Ecto neural progenitor cell (in vitro differentiated cells): ENCODE results near the gene GRIK4.
A peak's percentile ranks its signal among the peaks of the same experiment; 100 is the strongest.

Experiments used
- DNase-seq: peaks from one replicate; pipeline ENCODE4 v3.0.0-alpha.2; 2018; ENCODE audit warnings: low spot score

Gene GRIK4

DNA sequence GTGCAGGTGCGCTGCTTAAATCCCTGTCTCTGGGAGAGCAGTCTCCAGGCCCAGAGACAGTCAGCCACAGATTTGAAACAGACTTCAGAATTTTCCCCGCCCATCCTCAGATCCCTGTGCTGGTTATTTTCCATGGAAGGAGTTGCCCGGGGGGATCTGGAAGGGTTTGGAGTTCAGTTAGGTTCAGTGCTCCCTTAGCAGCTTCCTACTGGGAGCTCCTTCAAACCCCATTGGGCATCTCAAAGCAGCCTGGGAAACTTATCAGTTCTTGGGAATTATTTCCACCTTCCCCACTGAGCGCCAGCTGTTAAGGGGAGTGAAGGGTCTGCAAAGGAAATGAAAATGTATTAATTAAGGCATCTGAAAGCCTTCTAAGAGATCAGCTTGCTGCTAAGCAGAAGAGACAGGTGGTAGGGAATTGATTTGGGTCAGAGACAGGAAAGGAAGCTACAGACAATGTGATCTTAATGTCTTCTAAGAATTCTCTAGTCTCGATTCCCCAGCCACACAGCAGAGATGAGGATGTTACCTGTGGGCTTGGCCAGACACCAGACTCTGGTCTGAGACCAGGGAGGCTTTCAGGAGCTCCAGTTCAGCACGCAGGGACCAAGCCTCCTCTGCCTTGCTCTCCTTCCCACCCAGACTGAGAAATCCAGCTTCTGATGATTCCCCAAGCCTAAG is 406.2 kb downstream of the GRIK4 start:
- peak; percentile 53 for DNase-seq

DNA sequence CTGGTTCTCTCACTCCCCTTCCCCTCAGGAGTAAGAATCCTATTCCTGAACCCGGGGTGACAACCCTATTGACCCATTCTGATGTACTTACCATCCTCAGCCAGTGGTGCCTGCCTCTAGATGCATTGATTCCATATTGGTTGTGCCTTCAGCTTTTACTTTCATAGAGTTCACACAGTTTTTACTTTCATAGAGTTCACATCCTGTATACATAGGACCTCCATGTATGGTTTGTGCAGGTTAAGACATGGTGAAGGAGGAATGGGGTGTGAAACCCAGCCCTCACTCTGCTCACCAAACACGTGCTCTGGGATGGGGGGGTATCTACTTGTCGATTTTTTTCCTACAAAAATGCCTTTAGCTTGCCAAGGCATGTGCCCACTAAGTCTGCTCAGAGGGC is 406.7 kb downstream of the GRIK4 start:
- no peak for DNase-seq

DNA sequence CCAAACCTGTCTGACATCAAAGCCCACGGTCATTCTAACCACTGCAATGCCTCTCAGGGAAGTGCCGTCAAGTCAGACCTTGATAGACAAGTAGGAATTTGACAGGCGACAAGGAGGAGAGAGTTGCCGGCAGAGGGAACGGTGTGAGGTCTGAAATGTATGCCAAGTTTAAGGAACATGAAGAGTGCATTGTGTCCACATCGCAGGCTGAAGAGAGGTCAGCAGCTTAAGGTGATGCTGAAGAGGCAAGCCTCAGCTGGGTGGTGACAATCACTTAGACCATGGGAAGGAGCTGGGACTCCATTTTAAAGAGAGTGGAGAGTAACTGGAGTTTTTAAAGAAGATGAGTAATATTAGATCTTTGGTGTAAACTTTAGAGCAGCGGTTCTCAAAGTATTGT is 407.5 kb downstream of the GRIK4 start:
- no peak for DNase-seq

DNA sequence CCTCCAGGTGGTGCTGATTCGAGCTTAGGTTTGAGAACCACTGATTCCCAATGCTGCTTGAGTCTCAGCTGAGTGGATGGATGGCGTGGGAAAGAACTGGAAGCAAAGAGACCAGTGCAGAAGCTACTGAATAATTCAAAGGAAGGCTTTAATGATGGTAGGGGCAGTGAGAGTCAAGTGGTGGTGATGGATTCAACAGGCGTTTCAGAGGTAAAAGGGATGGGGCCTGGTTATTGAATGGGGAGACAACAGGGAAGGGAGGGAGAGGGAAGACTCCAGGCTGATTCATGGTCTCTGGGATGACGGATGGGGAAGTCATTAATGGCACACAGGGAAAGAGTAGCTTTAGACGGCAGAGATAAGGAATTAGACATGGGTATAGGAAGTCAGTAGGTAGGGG is 408.0 kb downstream of the GRIK4 start:
- no peak for DNase-seq

DNA sequence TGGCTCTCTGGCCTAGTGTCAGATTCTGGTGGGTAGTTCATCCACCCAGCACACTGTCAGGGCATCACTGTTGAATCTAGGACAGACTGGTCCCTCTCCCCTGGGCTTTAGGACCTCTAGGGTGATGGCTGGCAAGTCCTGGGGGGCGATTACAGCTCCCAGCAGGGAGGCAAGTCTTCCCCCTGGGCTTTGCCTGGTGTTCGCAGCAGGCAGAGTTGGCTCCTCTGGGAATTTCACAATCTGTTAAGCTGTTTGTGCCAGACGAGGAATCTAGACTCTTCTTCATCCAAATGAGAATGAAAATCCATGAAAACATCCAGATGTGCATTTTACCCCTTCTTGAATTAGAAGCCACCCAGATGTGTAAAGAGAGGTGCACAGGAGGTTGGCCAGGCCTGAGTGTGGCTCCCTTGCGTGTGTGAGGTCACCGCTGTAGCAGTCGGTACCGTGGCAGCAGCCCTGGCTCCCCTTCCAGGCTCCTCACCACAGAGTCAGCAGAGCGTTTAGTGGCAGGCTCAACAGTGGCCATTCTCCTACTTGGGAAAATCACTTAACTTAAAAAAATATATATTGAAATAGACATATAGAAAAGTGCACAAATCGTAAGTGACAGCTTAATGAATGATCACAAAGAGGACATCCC is 412.4 kb downstream of the GRIK4 start:
- DNase-seq = no peak

DNA sequence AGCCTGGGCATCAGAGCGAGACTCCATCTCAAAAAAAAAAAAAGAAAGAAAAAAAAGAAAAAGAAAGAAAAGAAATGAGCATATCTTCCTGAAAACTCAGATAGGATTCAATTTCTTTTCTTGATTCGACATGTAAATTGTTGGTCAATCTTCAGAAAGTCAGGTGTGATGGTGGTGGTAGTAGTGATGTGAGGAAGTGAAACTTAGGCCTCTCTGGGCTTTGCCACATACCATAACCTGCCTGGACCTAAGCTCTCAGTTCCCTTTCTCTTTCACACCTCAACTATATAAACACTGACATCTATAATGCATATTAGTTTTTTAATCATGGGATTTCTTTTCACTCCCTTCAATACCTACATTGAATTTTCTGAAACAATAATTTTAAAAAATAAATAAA is 414.4 kb downstream of the GRIK4 start:
- DNase-seq = no peak

DNA sequence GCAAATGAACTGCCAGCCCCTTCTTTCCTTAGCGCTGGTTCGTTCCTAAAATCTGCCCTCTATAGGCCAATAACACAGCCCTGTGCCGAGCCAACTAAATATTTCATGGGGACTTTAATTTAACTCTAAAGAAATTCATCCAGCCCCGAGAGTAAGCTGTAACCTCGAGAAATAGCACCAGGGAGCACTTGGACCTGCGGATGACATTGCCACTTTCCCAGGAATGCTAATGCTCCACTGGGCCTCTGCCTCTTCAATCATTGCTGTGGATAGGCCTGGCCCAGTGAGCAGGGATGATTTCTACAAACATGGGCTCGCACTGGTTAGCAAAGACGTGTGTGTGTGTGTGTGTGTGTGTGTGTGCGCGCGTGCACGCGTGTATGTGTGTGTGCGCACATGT is 417.1 kb downstream of the GRIK4 start:
- DNase-seq = no peak

DNA sequence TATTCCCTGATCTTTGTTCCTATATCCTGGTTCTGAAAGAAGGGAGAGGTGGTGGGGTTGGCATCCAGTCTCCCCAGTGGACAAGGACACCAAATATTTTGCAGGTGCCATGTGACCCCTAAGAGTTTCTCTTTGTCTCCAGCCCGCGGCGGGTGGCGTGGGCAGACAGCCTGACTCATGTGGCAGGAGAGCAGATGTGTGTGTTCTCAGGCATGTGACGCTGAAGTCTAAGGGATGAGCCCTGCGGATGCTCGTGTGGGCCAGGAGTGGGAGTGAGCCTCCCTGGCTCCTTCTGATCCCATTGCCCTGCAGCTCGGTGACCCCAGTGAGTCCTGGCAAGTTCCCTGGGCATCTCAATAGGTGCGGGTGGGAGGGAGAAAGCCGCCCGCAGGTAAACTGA is 417.5 kb downstream of the GRIK4 start:
- DNase-seq = no peak

DNA sequence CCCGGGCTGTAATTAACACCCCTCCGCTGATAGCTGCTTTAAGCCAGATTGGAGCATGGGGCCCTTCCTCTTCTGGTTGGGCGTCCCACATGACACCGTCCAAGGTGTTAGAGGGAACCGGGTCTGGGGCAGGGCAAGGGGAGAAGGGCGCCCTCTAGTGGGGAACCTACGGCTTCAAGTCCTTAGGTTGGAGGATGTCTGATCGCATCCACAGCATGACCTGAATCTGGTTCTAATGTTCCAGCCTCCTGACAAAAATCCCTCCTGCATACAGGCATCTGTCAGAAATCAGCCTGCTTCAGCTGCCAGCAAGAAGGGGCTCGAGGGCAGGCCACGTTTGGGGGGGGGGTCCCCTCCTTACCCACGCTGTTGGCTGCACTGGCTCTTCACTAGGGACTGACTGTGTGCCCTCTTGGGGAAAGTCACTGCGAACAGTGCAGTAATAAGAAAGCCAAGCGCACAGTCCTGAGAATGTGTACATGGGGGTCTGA is 418.2 kb downstream of the GRIK4 start:
- DNase-seq = peak; percentile 83

DNA sequence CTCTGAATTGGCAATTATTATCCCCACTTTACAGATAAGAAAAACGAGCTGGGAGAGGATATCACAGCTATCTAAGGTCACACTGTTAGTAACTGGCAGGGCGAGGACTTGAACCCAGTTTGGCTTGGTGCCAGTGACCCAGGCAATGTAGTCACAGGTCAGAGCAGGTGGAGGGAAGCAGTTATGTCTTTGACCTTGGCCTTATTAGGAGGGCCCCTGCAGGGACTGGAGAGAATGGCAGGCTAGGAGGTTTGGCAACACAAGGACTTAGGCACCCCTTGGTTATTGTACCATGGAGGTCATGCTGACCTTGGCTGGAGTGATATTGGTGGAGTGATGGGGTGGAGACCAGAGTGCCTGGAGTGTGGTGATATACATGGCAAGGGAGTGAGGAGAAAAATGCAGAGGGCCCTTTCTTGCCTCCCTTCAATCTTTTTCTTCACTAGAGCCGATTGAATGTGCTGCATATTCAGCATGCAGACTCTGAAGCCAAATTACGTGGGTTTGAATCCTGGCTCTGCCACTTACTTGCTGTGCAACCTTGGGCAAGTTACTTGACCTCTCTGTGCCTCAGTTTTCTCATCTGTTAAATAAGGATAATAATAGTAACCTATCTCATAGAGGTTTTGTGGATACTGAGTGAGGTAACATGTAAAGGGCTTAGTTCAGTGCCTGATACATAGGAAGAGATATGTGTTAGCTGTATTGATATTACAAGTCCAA is 419.7 kb downstream of the GRIK4 start:
- no peak for DNase-seq

DNA sequence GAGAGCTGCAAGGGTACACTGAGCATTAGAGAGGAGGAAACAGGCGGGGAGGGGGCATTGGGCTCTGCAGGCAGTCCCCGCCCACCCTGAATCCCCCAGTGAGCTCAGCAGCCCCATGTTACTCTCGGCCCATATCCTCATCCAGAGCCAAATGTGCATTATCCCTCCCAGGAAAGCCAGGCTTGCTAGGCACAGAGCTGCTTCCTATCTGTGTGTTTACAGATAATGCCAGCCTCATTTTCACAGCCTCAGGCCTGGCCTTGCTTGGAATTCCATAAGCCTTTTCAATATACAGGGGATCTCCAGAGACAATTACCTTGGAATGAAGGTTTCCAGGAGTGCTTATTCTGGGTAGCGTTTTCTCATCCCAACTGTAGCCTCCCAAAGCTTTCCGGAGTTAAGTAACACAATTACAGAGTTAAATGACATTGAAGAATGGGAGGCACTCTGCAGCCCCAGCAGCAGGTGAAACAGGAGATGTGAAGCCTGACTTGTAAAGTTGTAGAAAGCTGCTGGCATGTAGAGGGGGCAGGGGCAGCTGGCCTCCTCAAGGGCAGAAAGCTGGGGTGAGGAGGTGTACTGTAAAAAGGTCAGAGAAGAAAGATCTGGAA is 420.9 kb downstream of the GRIK4 start:
- DNase-seq = no peak

DNA sequence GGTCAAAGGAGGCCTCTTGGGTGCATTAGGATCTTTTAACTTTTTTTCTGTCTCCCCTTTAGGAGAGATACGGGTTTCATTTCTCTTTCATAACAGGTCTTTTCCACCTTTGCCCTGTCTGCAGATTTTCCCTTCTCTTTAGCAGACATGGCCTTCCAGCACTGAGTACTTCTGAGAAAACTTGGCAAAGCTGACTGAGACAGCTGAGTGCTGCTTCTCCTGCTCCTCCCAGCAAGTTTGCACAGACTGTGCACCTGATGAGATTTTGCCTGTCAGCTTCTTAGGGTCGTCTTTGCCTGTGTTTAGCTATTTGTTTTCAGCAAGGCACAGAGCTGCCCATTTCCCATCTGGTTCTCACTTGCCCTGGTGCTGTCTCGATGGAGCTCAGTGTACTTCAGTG is 424.8 kb downstream of the GRIK4 start:
- DNase-seq = no peak

DNA sequence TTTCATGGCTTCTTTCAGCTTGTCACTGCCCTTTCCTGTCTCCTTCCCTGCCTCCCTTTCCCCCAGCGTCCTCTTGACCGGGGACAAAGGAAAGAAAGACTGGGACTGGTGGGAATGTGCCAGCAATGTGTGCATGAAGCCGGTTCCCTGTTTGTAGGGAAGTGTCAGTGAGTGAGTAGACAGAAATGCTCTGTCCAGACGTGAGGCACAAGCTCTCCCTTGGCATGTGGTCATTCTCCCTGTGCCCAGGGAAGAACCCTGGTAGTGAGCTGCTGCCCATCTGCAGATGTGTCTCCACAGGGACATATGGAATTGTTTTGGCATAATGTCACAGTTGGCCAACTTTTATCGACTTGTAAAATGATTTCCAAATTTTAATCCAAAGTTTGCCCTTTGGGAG is 426.0 kb downstream of the GRIK4 start:
- DNase-seq = no peak

DNA sequence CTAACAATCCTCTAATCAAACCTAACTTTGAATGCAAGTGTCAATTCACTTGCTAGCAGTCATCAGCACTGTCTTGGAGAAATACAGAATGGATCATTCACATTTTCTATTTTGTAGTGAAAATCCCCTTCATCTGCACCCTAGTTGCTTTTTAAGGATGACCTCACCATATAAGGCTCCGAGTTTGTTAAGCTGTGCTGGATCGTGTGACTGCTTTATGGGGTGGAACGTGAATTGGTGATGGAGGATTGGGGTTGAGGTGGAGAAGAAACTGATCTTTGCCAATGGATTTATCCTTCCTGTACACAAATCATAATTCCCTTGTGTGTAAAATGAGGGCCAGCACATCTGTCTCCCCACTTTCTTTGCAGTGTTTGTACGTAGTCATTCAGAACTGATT is 426.7 kb downstream of the GRIK4 start:
- DNase-seq = no peak

DNA sequence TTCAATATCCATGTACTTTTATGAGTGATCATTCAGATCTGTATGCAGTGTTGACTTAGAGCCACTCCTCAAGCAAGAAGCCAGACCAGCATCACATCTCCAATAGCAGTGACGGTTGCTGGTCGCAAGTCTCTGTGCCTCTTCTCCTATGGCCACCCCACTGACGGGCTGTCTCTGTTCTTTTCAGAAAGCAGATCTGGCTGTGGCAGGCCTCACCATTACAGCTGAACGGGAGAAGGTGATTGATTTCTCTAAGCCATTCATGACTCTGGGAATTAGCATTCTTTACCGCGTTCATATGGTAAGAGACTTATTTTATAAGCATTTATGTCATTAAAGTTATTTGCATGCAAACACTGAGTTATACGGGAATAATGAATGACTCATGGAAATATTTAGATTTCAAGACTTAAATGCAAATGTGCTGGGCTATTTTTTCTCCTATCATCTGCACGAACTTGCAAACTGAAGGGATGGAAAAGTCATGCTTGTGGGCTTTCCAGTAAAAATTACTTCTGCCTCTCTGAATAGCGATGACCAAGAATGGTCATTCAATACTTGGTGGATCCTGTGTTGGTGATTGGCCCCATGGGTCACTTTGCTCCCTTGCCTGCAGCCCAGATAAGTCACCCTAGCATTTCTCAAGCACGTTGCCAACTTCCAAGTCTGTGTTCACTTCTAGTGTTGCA is 428.8 kb downstream of the GRIK4 start:
- DNase-seq = no peak

DNA sequence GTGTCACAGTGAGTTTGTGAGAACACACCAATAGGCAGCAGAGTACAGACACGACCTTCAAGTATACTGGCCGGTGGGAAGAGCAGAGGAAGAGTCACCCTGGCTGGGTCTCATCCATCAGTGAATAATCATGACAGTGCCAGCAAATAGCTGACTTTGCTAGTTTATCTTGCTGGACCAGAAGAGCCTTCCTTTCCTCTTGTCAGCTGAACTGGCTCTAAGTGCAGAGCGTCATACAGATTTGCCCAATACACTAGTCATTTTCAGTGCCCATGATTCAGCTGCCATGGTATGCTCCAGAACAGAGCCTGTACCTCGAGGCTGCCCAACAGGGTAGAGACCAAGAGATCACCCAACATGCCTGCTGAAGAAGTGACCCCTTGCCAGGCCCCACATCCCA is 429.5 kb downstream of the GRIK4 start:
- no peak for DNase-seq

DNA sequence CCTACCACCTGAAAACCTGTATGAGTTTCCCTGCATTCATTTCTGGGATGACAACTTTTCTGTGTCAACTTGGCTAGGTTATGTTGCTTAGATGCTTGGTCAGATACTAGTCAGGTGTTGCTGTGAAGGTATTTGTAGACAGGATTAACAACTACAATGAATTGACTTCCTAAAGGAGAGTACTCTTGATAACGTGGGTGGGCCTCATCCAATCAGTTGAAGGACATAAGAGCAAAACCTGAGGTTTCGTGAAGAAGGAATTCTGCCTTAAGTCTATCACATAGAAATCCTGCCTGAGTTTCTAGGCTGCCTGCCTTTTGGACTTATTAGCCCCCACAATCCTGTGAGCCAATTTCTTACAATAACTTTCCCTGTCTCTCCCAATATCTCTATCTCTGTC is 431.2 kb downstream of the GRIK4 start:
- no peak for DNase-seq

DNA sequence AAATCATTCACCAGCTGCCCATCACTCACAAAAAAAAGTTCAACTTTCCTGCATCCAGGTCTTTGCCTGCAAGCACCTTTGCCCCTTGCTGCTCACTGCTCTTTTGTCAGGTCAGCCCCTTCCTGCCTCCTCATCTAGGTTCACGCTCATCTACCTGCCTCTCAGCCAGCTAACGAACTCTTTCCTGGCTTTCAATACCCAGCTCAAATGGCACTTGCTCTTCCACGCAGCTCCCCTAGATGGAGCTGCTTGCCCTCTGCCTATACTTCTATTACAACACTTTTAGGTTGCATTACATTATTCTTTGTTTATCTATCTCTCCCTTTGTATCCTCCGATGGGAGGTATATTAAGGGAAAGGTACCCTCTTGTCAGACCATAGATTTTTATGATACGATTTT is 433.5 kb downstream of the GRIK4 start:
- no peak for DNase-seq

DNA sequence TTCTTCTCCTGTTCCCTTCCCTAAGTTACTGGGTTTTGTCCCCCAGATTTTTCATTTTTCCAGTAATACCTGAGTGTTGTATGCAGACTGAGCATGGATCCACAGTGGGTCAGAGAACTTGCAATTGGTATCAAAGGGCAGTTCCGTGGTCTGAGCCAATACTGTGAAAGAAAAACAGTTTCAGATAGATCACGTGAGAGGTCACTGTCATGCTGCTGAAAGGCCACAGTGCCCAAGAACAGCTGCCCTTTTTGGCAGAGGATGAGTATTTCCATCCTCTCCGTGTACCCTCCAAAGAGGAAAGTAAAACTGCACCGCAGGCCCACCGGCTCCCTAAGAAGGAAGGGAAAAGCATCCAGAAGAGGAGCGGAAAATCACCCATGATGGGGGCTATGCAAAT is 439.3 kb downstream of the GRIK4 start:
- DNase-seq = no peak

DNA sequence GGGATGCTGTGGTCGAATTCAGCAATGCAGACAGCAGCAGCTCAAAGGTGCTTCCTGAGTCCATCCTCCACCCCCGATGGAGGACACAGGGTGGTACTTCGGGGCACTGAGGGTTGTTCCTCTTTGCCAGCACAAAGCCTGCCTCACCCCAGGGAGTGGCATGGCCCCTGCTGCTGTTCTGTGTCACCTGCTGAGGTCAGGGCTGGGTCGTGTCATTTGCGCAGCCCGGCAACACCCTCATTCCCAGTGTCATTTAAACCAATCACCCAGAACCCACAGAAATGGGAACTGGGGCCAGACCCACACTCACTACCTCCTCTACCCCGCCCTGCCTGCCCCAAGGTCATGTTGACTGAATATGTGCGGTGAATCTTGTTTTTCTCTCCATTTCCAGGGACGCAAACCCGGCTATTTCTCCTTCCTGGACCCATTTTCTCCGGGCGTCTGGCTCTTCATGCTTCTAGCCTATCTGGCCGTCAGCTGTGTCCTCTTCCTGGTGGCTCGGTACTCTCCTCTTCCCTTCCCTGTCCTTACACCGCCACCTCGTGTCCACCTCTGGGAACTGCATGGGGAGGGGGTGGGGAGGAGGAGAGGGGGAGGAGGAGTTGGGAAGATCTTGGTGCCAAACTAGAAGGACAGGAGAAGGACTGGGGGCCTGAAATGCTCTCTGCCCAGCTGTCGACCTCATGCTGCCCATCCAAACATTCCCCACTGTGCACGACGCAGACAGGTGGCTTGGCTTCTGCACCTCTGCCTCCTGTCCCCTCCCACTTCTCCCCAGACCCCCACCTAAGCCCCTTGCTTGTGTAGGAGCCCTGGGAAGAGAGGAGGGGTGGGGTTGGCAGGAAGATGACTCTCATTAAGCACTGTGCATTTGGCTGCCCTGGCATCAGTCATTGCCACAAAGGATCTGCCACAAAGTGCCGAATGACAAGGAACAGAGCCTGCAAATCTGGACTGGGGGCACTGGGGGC is 441.2 kb downstream of the GRIK4 start:
- DNase-seq = peak; percentile 90

DNA sequence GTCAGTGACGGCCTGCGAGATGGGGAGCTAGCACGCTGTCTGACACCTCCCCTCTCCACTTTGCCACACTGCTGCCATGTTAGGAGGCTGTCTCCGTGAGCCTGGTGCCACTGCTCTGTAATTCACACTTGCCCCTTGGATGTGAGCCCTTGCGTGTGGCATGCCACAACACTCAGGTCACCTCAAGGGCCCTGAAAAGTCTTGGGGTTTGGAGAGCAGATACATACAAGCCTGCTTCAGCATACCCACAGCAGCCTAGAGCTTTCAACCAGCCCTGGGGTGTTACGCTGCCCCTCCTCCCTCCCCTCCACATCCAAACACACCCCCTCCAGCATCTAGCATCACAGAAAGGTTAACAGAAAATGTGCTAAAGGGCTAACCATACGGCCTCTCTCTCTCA is 442.8 kb downstream of the GRIK4 start:
- no peak for DNase-seq
